ES-I3 (cell line): Measurements from ENCODE around the gene TTLL5.

Experiments
- H3K36me3 ChIP-seq: 2 replicates; pipeline ENCODE4 v1.6.1; 2013; ENCODE audit warnings: mild to moderate bottlenecking, low read length, control low read depth, moderate library complexity; ENCODE audit not compliant: insufficient read depth
- H3K4me1 ChIP-seq: 2 replicates; pipeline ENCODE4 v1.6.1; 2013; ENCODE audit warnings: mild to moderate bottlenecking, control low read depth, low read length; ENCODE audit not compliant: insufficient read depth
- H3K9ac ChIP-seq: 2 replicates; pipeline ENCODE4 v1.6.1; 2013; ENCODE audit warnings: low read depth, mild to moderate bottlenecking, low read length, moderate library complexity
- H3K9me3 ChIP-seq: 2 replicates; pipeline ENCODE4 v1.6.1; 2013; ENCODE audit warnings: mild to moderate bottlenecking, low read length, moderate library complexity; ENCODE audit not compliant: control insufficient read depth, insufficient read depth

The TTLL5 gene

GRCh38 chr14:75886636-75887348 lies 225.7 kb downstream of the TTLL5 start:
- Histone ChIP-seq H3K9ac (no peak overlapping the region), H3K4me1 (peaks cover 3% of the 10 kb centered on the region; the same call in 1 of the 2 replicates), H3K36me3 (0 out of 2 replicates have a peak, but pooled peaks cover 3% of the 10 kb centered on the region), H3K9me3 (no peaks in the 10 kb centered on the region)

DNA sequence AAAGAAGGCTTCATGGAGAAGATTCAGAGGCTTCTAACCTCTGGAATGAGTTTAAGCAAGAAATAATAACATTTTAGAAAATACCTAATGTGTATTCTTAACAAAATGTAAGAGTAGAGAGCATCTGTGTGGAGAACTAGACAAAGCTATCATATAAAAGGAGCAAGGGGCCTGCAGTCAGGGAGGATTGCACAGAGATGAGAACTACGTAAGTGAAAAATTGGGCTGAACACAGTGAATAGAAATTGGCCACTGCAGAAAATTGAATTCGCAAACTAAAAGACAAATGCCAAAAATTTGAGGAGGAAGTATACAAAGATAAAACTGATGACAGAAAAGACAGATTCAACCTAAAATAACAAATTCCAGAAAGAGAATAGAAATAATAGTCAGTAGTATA lies 227.9 kb downstream of the TTLL5 start:
- no peak overlapping the region for H3K9ac ChIP-seq
- H3K36me3 ChIP-seq = no peaks in the 10 kb centered on the region; the same call in 1 of the 2 replicates
- no peaks in the 10 kb centered on the region for H3K9me3 ChIP-seq
- no peaks in the 10 kb centered on the region for H3K4me1 ChIP-seq

DNA sequence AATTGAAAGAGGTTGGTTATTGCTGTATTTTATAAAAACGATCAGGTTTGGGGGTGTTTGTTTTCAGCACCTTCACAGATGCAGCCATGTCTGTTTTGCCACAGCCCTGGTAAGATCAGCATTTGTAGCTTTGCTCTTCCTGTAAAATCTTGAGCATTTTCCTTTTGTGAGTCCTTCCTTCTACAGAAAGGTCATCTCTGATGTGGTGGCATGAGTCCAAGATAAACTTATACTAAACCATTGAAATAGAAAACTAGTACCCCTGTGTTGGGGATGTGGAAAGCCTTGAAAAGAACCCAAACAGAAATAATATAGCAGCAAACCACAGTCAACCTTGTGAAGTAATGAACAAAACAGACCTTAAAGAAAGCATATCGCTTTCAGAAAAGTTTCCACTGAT lies 235.3 kb downstream of the TTLL5 start:
- Histone ChIP-seq H3K9me3 (no peaks in the 10 kb centered on the region), H3K4me1 (no peaks in the 10 kb centered on the region), H3K36me3 (no peaks in the 10 kb centered on the region; the same call in 1 of the 2 replicates)

DNA sequence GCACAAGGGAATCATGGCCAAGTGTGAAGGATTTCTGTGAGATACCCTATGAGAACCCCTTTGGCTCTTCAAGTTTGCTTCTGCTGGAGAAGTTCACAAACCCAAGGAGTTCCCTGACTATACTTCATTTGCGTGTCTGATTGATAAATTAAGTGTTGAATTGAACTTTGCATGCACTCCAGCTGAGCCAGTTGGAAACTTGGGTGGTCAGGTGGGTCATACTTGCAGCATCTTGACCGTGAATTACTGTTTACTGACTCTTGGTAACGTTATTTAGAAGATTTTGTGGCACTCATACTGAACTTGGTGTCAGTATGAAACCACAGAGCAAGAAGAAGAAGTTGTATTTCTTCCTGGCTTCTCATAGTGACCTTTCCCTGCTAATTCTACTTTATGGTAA lies 243.3 kb downstream of the TTLL5 start:
- Histone ChIP-seq H3K9ac (no peak overlapping the region), H3K4me1 (no peaks in the 10 kb centered on the region), H3K9me3 (no peaks in the 10 kb centered on the region), H3K36me3 (no peaks in the 10 kb centered on the region)

More for the DNA sequence above, 235.3 kb downstream of the TTLL5 start:
- H3K9ac ChIP-seq = no peak overlapping the region

DNA sequence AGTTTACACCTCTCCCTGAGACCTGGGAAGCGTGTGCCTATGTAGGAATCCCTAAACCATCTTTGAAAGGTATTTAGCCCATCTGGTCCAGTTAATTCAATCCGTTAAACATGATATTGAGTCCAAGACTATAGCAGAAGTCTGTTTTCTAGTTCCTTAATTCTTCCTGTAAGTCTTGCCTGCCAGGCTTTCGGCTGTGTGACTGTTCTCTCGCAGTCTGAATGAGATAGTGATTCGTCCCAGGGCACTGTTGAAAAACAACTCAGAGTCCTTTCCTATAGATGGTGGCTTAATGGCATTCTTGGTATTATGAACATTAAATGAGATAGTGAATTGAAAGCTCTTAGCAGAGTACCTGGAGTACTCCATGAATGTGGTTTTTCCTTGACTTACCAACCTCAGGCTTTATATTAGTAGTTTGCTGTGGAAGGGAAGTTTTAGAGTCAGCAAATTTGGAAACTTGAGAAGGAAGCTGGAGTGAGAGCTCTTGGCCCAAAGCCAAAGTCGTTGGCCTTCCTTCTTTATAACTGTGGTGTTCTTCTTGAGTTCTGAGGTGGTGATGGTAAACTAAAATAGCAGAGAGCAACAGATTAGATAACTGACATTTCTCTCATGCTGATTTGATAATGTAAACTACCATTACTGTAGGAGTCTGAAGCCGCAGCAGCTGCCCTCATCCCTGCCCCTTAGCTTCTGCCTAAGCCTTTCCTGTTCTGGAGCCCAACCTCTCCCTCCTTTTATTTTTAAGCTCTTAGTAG lies 244.3 kb downstream of the TTLL5 start:
- no peak overlapping the region for H3K9ac ChIP-seq

GRCh38 chr14:75906228-75906627 lies 245.2 kb downstream of the TTLL5 start:
- Histone ChIP-seq H3K4me1 (no peaks in the 10 kb centered on the region), H3K9ac (no peak overlapping the region), H3K36me3 (no peaks in the 10 kb centered on the region), H3K9me3 (no peaks in the 10 kb centered on the region)

More for the DNA sequence above, 244.3 kb downstream of the TTLL5 start:
- Histone ChIP-seq H3K36me3 (no peaks in the 10 kb centered on the region), H3K4me1 (no peaks in the 10 kb centered on the region), H3K9me3 (no peaks in the 10 kb centered on the region)

- Histone ChIP-seq H3K4me1 (0 out of 2 replicates have a peak, but pooled peaks cover 2% of the 10 kb centered on the region), H3K9me3 (no peaks in the 10 kb centered on the region), H3K36me3 (no peaks in the 10 kb centered on the region), H3K9ac (no peak overlapping the region)
These were observed 245.7 kb downstream of the TTLL5 start for GRCh38 chr14:75906680-75907280.

- H3K9ac ChIP-seq = no peak overlapping the region
- H3K4me1 ChIP-seq = peaks cover 3% of the 10 kb centered on the region; the same call in 1 of the 2 replicates
- H3K9me3 ChIP-seq = no peaks in the 10 kb centered on the region
- H3K36me3 ChIP-seq = no peaks in the 10 kb centered on the region
These were observed 246.8 kb downstream of the TTLL5 start for GRCh38 chr14:75907756-75908359.

- no peak overlapping the region for H3K9ac ChIP-seq
- peaks cover 3% of the 10 kb centered on the region; the same call in 1 of the 2 replicates for H3K4me1 ChIP-seq
- no peaks in the 10 kb centered on the region for H3K36me3 ChIP-seq
- no peaks in the 10 kb centered on the region for H3K9me3 ChIP-seq
These were observed 248.6 kb downstream of the TTLL5 start for GRCh38 chr14:75909630-75910029.

- Histone ChIP-seq H3K4me1 (peaks cover 3% of the 10 kb centered on the region; the same call in 1 of the 2 replicates), H3K9me3 (no peaks in the 10 kb centered on the region), H3K36me3 (no peaks in the 10 kb centered on the region), H3K9ac (no peak overlapping the region)
These were observed 249.0 kb downstream of the TTLL5 start for GRCh38 chr14:75910048-75910447.

GRCh38 chr14:75911883-75912282 lies 250.8 kb downstream of the TTLL5 start:
- Histone ChIP-seq H3K4me1 (peaks cover 6% of the 10 kb centered on the region), H3K9ac (no peak overlapping the region), H3K9me3 (no peaks in the 10 kb centered on the region), H3K36me3 (no peaks in the 10 kb centered on the region)

DNA sequence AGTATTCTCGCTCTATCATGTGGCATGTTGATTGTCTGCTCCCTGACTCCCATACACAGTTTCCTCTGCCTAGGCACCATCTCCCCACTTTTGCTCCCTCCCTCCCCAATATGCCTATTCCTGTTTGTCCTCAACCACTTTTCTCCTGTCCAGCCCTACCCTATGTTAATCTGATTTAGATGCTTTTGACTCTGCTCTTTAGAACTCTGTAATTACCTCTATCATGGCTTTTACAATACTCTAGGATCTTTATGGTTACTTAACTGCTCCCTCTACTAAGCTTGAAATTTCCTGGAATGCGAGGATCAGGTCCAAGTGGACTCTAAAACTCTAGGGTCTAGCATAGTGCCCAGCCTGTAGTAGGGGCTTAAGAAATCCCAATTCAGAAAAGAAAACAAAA lies 252.1 kb downstream of the TTLL5 start:
- H3K36me3 ChIP-seq = no peaks in the 10 kb centered on the region
- H3K4me1 ChIP-seq = peaks cover 13% of the 10 kb centered on the region
- H3K9me3 ChIP-seq = no peaks in the 10 kb centered on the region
- no peak overlapping the region for H3K9ac ChIP-seq

DNA sequence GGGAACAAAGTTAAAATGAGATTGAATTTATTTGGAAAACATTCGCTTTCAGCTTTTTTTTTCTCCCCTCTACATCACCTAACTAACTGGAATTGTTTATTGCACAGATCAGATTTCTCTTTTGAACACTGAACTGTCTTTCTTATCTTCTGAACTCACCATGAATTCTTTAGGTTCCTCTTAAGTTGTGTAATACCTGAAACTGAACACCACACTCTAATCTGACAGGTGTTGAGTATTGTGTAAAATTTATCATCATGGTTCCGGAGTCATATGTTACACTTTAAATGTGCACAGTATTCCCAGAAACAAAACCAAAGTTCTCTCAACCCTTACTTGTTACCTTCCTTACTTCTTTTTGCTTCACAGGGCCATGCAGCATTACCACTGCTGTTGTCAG lies 254.0 kb downstream of the TTLL5 start:
- Histone ChIP-seq H3K4me1 (peaks cover 13% of the 10 kb centered on the region), H3K9me3 (no peaks in the 10 kb centered on the region), H3K36me3 (no peaks in the 10 kb centered on the region), H3K9ac (no peak overlapping the region)

GRCh38 chr14:75917322-75917945 lies 256.4 kb downstream of the TTLL5 start:
- Histone ChIP-seq H3K9ac (no peak overlapping the region), H3K4me1 (peaks cover 11% of the 10 kb centered on the region; the same call in 1 of the 2 replicates), H3K9me3 (no peaks in the 10 kb centered on the region), H3K36me3 (no peaks in the 10 kb centered on the region)
